Activated CD4-positive, alpha-beta T cell treated with anti-CD3 and anti-CD28 coated beads, Interleukin-2, Interleukin-4, amounts not matched to agents 100 ng/mL and 50 ng/mL, durations not matched to agents 16 hours and 8 hours (primary cell): Measurements from ENCODE around the gene TLR5.

Source experiments
- DNase-seq: peaks from one replicate; pipeline ENCODE4 v3.0.0-alpha.2; 2020; ENCODE audit warnings: low spot score

The TLR5 gene

GRCh38 chr1:223110952-223111351 lies 32.1 kb downstream of the TLR5 start:
- no peak for DNase-seq

GRCh38 chr1:223109581-223110026 lies 33.4 kb downstream of the TLR5 start:
- peak; percentile 35 for DNase-seq

- no peak for DNase-seq
These were observed 36.2 kb downstream of the TLR5 start for GRCh38 chr1:223106856-223107255.

GRCh38 chr1:223105568-223105967 lies 37.5 kb downstream of the TLR5 start:
- no peak for DNase-seq

GRCh38 chr1:223102797-223103533 lies 40.1 kb downstream of the TLR5 start:
- DNase-seq: no peak

- no peak for DNase-seq
These were observed 45.3 kb downstream of the TLR5 start for GRCh38 chr1:223097713-223098112.

GRCh38 chr1:223095870-223096269 lies 47.2 kb downstream of the TLR5 start:
- DNase-seq: no peak

GRCh38 chr1:223091896-223092295 lies 51.2 kb downstream of the TLR5 start:
- no peak for DNase-seq

GRCh38 chr1:223089250-223089649 lies 53.8 kb downstream of the TLR5 start:
- DNase-seq: no peak

- DNase-seq: no peak
These were observed 54.3 kb downstream of the TLR5 start for GRCh38 chr1:223088713-223089240.

- DNase-seq: no peak
These were observed 55.5 kb downstream of the TLR5 start for GRCh38 chr1:223087291-223088255.

GRCh38 chr1:223084464-223084866 lies 58.6 kb downstream of the TLR5 start:
- DNase-seq: no peak

GRCh38 chr1:223083831-223084230 lies 59.2 kb downstream of the TLR5 start:
- no peak for DNase-seq

- no peak for DNase-seq
These were observed 60.1 kb downstream of the TLR5 start for GRCh38 chr1:223082914-223083313.

GRCh38 chr1:223081181-223081994 lies 61.7 kb downstream of the TLR5 start:
- peak; percentile 66 for DNase-seq

GRCh38 chr1:223079498-223079897 lies 63.5 kb downstream of the TLR5 start:
- no peak for DNase-seq

GRCh38 chr1:223077247-223077833 lies 65.7 kb downstream of the TLR5 start:
- no peak for DNase-seq

GRCh38 chr1:223076362-223076761 lies 66.7 kb downstream of the TLR5 start:
- DNase-seq: no peak

- DNase-seq: no peak
These were observed 67.2 kb downstream of the TLR5 start for GRCh38 chr1:223075834-223076233.

- no peak for DNase-seq
These were observed 68.4 kb downstream of the TLR5 start for GRCh38 chr1:223074445-223075300.
